Esophagus squamous epithelium (tissue), 5 donors: ENCODE measurements around the gene ROMO1. TPM values are rescaled to one million over a fixed set of nuclear protein-coding genes. Genes with fewer than 3 reads are reported as not detected.
"Not testable (repeated sequence)": the region's sequence is repeated elsewhere in the genome, so short reads cannot be mapped to it uniquely, and the experiment has no call there.

Experiments
- DNase-seq: peaks from one replicate; lab custom pipeline; 2025; lab: John Stamatoyannopoulos, UW
- H3K27ac ChIP-seq, 4 donors: fragments of 200-600 bp; sonication (generic); one replicate each; pipeline ENCODE4 v1.5.1; 2016 to 2019; ENCODE audit warnings: mild to moderate bottlenecking in 1 of 4
- H3K27me3 ChIP-seq, 4 donors: fragments of 200-600 bp; sonication (generic); 1 replicate in 3 of 4; 2 replicates in 1 of 4; pipeline versions ENCODE4 v1.5.1 to v1.6.0; 2017 to 2021; ENCODE audit warnings: antibody characterized with exemption in 1 of 4
- H3K36me3 ChIP-seq, 3 donors: fragments of 200-600 bp; sonication (generic); one replicate each; pipeline ENCODE4 v1.5.1; 2016 to 2019
- H3K4me1 ChIP-seq, 3 donors: fragments of 200-600 bp; sonication (generic); one replicate each; pipeline ENCODE4 v1.5.1; 2017 to 2019
- H3K4me3 ChIP-seq, 4 donors: fragments of 200-600 bp; sonication (generic); 1 replicate in 3 of 4; 2 replicates in 1 of 4; pipeline ENCODE4 v1.5.1; 2016 to 2019; ENCODE audit warnings: mild to moderate bottlenecking in 2 of 4, moderate library complexity in 1 of 4
- H3K9me3 ChIP-seq, 3 donors: fragments of 200-600 bp; sonication (generic); one replicate each; pipeline ENCODE4 v1.5.1; 2016 to 2019
- POLR2A ChIP-seq, 4 donors: fragments of 450-650 bp; IDR thresholded peaks; one replicate each; pipeline ENCODE4 v1.6.1; 2017; ENCODE audit warnings: antibody characterized with exemption in 4 of 4, mild to moderate bottlenecking in 4 of 4, moderate library complexity in 3 of 4
- WGBS, 2 donors: methylation state at CpG; one replicate each; pipeline ENCODE4 v1.1.5; 2018; 5-methylcytosine and 5-hydroxymethylcytosine counted together
- intact Hi-C: fragments of 100-400 bp; cut with DNase I; formaldehyde crosslinking; loops from one replicate; pipeline ENCODE4 v1.15.0; 2022
- total RNA-seq, 4 donors: library from RNA; depleted of rRNA; stranded (reverse); fragments of >200 nt; gene quantifications; one replicate each; pipeline ENCODE4 v1.1.0, GENCODE V29; 2016
- TF ChIP-seq, protein P1 (sequence below), 6 experiments: fragments of 450-650 bp in 4 of 6; fragments of 200-600 bp in 2 of 6; sonication (generic) in 2 of 6; IDR thresholded peaks; one replicate each; pipeline ENCODE4 v1.5.1; 2016 to 2019; ENCODE audit warnings: antibody characterized with exemption in 6 of 6, mild to moderate bottlenecking in 4 of 6, moderate library complexity in 4 of 6
- donor health status: DM: yes; HTN: yes; CAD: no.

Gene ROMO1
- total RNA-seq, 4 donors from 2014 or later: 178 to 290 (median 228) TPM

DNA sequence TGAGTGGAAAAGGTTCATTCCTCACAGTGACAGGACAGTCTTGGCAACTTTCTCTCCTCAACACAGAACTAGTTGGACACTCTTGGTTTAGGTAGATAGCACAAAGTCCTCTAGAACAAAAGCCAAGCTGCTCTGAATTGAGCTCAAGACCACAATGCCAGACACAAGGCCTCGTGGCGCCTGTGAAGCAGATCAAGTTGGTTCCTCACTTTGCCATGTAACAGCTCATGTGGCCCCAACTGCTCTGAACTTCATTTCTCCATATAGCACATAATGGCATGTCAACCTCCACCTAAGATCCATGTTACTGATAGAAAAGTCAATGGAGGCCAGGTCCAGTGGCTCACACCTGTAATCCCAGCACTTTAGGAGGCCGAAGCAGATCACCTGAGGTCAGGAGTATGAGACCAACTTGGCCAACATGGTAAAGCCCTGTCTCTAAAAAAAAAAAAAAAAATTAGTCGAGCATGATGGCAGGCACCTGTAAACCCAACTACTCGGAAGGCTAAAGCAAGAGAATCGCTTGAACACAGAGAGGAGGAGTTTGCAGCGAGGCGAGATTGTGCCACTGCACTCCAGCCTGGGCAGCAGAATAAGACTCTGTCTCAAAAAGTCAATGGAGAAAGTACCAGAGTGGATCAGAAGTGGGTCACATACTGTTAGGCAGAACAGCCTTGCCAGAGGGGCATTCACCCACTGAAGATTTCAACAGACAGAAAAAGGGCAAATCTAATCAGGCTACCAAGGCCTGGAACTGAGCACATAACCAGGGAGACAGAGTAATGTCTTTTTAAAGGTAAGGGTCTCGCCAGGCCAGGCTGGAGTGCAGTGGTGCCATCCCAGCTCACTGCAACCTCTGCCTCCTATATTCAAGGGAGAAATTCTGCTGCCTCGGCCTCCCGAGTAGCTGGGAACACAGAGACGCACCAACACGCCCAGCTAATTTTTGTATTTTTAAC is 21.2 kb downstream of the ROMO1 start:
- Histone ChIP-seq H3K27ac (no peak overlapping the region), H3K27me3 (no peaks in the 10 kb centered on the region), H3K36me3 (peaks cover 50 to 100% (median 79%) of the 10 kb centered on the region in 3 donors), H3K9me3 (no peaks in the 10 kb centered on the region), H3K4me3 (no peak overlapping the region), H3K4me1 (peaks cover 0 to 30% (median 0%) of the 10 kb centered on the region in 3 donors)
- intact Hi-C loops: no loop called here
- TF ChIP-seq, protein P1, sequence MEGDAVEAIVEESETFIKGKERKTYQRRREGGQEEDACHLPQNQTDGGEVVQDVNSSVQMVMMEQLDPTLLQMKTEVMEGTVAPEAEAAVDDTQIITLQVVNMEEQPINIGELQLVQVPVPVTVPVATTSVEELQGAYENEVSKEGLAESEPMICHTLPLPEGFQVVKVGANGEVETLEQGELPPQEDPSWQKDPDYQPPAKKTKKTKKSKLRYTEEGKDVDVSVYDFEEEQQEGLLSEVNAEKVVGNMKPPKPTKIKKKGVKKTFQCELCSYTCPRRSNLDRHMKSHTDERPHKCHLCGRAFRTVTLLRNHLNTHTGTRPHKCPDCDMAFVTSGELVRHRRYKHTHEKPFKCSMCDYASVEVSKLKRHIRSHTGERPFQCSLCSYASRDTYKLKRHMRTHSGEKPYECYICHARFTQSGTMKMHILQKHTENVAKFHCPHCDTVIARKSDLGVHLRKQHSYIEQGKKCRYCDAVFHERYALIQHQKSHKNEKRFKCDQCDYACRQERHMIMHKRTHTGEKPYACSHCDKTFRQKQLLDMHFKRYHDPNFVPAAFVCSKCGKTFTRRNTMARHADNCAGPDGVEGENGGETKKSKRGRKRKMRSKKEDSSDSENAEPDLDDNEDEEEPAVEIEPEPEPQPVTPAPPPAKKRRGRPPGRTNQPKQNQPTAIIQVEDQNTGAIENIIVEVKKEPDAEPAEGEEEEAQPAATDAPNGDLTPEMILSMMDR (IDR thresholded peaks at IDR 0.05): no peak
- no peak for TF ChIP-seq POLR2A (IDR thresholded peaks at IDR 0.05)
- DNase-seq: no peak
- WGBS, 2 donors: 87 to 88% methylated on average over 10 to 13 of the region's 13 CpGs

DNA sequence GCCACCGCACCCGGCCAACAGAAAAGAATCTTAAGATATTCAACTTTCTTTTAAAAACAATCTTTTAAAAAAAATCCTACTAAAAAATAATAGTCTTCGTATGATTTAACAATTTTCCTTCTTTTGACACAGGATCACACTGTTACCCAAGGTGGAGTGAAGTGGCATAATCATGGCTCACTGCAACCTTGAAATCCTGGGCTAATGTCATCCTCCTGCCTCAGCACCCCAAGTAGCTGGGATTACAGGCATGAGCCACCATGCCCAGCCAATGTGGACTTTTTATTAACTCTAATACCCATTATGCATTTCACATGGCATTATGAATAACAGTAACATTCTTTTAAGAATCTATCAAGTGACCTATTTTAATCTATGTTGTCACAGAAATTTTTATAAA is 22.0 kb downstream of the ROMO1 start:
- no peaks in the 10 kb centered on the region for H3K27me3 ChIP-seq
- intact Hi-C loops: no loop called here
- peaks cover 49 to 100% (median 78%) of the 10 kb centered on the region in 3 donors for H3K36me3 ChIP-seq
- no peak overlapping the region for H3K27ac ChIP-seq
- 91 to 94% methylated on average over 3 of the region's 3 CpGs for WGBS, 2 donors
- DNase-seq: no peak
- H3K9me3 ChIP-seq: no peaks in the 10 kb centered on the region
- H3K4me3 ChIP-seq: no peak overlapping the region
- TF ChIP-seq, protein P1 (IDR thresholded peaks at IDR 0.05): no peak
- no peak for TF ChIP-seq POLR2A (IDR thresholded peaks at IDR 0.05)
- H3K4me1 ChIP-seq: peaks cover 0 to 30% (median 0%) of the 10 kb centered on the region in 3 donors

DNA sequence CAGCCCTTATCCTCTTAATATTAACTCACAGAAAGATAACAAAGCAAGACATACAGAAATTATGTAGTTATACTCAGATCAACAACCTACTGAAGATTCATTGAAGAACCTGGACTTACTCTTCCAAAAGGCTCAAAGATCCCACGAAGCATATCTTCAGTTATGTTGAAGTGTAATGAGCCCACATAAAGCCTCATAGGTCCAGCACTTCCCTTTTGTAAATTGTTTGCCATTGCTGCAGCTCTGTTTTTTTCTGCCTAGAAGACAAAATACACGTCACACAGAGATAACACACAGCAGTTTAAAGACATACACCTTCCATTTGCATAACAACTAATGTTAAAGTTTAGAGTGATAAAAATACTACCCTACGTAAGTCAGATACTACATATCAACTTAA is 22.4 kb downstream of the ROMO1 start:
- Histone ChIP-seq H3K27me3 (no peaks in the 10 kb centered on the region), H3K4me3 (no peak overlapping the region), H3K9me3 (no peaks in the 10 kb centered on the region), H3K27ac (no peak overlapping the region), H3K36me3 (peaks cover 51 to 100% (median 79%) of the 10 kb centered on the region in 3 donors), H3K4me1 (peaks cover 0 to 30% (median 0%) of the 10 kb centered on the region in 3 donors)
- no peak for TF ChIP-seq POLR2A (IDR thresholded peaks at IDR 0.05)
- TF ChIP-seq, protein P1 (IDR thresholded peaks at IDR 0.05): no peak
- no peak for DNase-seq
- intact Hi-C loops: no loop called here
- WGBS, 2 donors: 64 to 66% methylated on average over 3 of the region's 3 CpGs

DNA sequence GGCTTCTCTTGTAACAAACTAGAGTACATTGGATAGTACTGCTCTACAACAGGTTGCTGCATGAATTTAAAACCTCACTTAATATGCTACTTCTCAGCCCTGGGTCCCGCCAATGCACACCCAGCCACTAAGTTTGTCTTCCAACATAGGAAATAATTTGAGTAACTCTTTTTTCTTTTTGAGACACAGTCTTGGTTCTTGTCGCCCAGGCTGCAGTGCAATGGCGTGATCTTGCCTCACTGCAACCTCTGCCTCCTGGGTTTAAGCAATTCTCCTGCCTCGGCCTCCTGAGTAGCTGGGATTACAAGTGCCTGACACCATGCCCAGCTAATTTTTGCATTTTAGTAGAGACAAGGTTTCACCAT is 24.1 kb downstream of the ROMO1 start:
- peaks cover 61 to 100% (median 86%) of the 10 kb centered on the region in 3 donors for H3K36me3 ChIP-seq
- 85 to 95% methylated on average over 2 to 4 of the region's 4 CpGs for WGBS, 2 donors
- intact Hi-C loops, H3K27ac ChIP-seq, H3K27me3 ChIP-seq, H3K9me3 ChIP-seq, H3K4me3 ChIP-seq, DNase-seq: not testable (repeated sequence)
- H3K4me1 ChIP-seq: peaks cover 0 to 30% (median 0%) of the 10 kb centered on the region in 3 donors

DNA sequence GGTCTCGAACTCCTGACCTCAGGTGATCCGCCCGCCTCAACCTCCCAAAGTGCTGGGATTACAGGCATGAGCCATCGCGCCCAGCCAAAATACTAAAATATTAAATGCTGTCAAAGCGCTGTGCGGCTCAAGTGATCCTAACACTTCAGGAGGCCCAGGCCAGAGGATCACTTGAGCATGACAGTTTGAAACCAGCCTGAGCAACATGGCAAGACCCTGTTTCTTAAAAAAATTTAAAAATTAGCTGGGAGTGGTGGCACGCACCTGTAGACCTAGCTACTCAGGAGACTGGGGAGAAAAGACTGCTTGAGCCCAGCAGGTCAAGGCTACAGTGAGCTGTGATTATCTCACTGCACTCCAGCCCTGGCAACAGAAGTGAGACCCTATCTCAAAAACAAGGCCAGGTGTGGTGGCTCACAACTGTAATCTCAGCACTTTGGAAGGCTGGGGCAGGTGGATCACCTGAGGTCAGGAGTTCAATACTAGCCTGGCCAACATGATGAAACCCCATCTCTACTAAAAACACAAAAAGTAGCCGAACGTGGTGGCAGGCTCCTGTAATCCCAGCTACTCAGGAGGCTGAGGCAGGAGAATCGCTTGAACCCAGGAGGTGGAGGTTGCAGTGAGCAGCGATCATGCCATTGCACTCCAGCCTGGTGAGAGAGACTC is 24.6 kb downstream of the ROMO1 start:
- DNase-seq, H3K27me3 ChIP-seq, H3K9me3 ChIP-seq, H3K4me3 ChIP-seq, H3K27ac ChIP-seq, intact Hi-C loops: not testable (repeated sequence)
- Histone ChIP-seq H3K36me3 (peaks cover 55 to 100% (median 83%) of the 10 kb centered on the region in 3 donors), H3K4me1 (peaks cover 0 to 35% (median 0%) of the 10 kb centered on the region in 3 donors)
- WGBS, 2 donors: 90 to 92% methylated on average over 12 of the region's 12 CpGs
